GM21576 (cell line): Measurements from ENCODE around the gene ADCYAP1.
A peak's percentile ranks its signal among the peaks of the same experiment; 100 is the strongest.
"Not testable (repeated sequence)": the region's sequence is repeated elsewhere in the genome, so short reads cannot be mapped to it uniquely, and the experiment has no call there.

Experiments used
- ATAC-seq: cut with Tn5 transposase; IDR thresholded peaks from one replicate; pipeline ENCODE4 v1.9.1; 2021; ENCODE audit warnings: mild to moderate bottlenecking, moderate library complexity; ENCODE audit not compliant: unreplicated experiment

ADCYAP1 gene

GRCh38 chr18:904218-905090 lies at the start of gene ADCYAP1:
Gene ADCYAP1 (plus strand): TSS chr18:904871. CDS start chr18:905387, 516 bp downstream.
- ATAC-seq, result no peak

DNA sequence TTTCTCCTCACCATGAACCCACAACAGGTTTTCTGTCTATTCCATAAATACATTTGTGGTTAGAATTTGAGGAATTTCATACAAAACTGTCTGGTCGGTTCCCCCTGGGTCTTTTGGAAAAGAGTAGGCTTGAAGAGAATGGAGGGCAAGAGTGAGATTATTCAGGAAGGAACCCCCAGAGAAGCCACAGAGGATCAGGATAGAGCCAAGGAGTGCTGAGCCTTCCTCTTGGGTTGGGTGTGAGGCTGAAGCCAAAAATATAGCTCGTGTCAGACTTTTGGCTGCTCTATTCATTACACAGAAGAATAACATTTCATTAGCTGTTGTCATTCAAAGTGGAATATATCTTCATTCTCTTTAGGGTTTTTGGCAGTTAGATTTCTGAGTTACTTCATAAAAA lies 46.7 kb upstream of the ADCYAP1 start:
- no peak for ATAC-seq

- peak; percentile 87 for ATAC-seq
Observed at GRCh38 chr18:864872-865273, 39.8 kb upstream of the ADCYAP1 start.

- ATAC-seq, result no peak
Observed at GRCh38 chr18:867257-867656, 37.4 kb upstream of the ADCYAP1 start.

- ATAC-seq, result not testable (repeated sequence)
Observed at GRCh38 chr18:873426-873825, 31.2 kb upstream of the ADCYAP1 start.

GRCh38 chr18:875912-876311 lies 28.8 kb upstream of the ADCYAP1 start:
- ATAC-seq, result no peak

GRCh38 chr18:877238-877637 lies 27.4 kb upstream of the ADCYAP1 start:
- no peak for ATAC-seq

GRCh38 chr18:886076-886475 lies 18.6 kb upstream of the ADCYAP1 start:
- ATAC-seq, result no peak

- no peak for ATAC-seq
Observed at GRCh38 chr18:887716-888115, 17.0 kb upstream of the ADCYAP1 start.

DNA sequence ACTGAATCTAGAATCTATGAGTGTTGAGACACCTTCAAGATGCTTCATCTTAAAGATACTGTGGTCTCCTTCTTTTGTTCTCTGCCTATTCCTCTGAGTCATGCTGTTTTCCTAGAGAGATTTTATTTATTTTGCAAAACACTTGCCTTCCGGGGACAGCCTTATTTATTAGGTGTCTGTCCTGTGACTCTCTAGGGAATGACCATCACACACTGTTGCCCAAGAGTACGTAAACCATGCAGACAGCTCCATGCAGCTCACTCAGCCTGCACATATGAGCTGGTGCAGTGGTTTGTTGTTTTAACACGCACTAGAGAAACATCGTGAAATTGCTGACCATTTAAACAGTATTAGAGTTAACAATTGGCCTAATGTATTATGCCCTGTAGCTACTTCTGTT lies 12.4 kb upstream of the ADCYAP1 start:
- ATAC-seq, result no peak

- no peak for ATAC-seq
Observed at GRCh38 chr18:896315-896714, 8.4 kb upstream of the ADCYAP1 start.

GRCh38 chr18:901761-902160 lies 2.9 kb upstream of the ADCYAP1 start:
- ATAC-seq, result no peak

DNA sequence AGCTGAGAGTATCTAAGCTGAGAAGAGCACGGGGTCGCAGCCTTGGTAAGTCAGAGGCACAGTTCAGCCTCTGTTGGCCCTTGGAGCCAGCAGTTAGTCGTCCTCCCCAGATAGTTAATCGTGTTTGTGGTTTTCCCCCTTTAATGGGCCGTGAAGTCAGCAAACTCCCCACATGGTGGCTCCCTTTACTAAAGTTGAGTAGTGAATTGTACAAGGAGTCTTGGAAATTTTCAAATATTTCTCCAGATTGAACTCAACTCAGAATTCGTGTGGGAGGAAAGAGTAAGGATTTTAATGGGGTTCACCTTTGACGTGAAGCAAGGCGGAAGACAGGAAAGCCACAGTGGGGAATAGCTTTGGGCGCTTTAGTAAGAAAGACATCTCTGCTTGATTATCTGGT lies 2.4 kb upstream of the ADCYAP1 start:
- no peak for ATAC-seq

DNA sequence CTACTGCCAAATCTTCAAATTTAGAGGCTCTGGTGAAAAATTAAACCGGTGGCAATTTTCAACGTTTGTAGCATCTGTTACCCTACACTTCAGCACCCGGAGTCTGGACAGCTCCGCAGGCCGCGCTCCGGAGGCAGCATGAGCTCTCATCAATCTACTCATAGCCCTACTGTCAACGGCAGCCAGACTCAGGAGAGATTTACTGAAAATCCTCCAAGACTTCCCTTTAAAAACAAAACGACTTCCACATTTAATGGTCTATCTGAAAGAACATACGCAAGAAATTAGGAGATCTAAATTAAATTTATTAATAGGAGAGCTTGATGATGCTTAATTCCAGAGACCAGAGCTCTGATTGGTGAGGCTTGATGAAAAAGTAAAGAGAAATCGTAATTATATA lies 970 bp upstream of the ADCYAP1 start:
- ATAC-seq, result no peak

- ATAC-seq, result no peak
Observed at GRCh38 chr18:905307-905947, 756 bp downstream of the ADCYAP1 start.

DNA sequence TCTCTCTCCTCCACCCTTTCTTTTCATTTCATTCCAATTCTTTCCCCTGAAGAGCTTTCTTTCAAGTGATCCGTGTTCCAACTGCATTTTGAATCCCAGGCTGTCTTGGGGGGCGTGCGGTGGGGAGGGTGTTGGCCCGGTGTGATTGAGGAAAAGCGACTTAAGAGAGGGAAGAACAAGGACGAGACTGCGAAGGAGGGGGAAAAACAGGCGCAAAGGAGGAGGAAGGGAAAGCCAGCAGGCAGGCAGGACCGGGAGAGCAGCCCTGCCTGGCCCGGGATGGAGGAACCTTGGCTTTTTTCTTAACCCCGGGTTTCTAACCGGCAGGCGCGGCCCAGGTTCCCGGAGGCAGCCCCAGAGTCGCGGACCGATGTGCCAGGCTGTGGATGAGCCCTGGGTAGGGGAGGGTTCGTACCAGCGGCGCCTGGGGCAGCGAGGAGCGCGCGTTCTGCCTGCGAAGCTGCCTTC lies 1.3 kb downstream of the ADCYAP1 start:
- no peak for ATAC-seq

DNA sequence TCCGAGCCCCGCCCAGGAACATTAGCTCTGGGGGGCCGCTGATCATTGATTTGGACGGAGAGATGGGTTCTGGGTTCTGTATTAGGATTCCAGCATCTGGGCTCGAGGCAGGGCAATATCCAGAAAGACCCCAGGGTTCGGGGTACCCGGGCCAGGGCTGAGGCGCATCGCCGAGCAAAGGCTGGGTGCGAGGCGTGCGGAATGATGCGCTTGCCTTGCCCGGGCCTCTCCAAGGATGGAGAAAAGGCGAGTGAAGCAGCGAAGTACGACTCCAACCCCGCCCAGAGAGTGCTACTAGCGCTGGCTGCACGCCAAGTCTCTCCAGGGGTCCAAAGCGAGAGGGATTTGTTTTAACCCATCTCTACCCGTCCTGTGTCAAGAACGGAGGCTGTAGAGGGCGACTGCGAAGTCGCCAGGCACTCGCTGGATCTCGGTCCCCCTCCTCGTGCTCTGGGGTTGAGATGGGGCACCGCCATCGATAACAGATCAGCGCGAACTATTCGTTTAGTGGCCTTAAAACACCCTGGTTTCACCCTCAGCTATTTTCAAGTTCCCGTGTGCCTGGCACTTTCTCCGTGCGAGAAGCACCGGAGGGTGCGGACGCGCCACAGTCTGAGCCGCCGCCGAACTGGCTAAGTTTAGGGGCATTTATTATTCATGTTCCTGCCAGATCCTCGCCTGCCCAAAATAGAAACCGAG lies 1.9 kb downstream of the ADCYAP1 start:
- ATAC-seq, result no peak

DNA sequence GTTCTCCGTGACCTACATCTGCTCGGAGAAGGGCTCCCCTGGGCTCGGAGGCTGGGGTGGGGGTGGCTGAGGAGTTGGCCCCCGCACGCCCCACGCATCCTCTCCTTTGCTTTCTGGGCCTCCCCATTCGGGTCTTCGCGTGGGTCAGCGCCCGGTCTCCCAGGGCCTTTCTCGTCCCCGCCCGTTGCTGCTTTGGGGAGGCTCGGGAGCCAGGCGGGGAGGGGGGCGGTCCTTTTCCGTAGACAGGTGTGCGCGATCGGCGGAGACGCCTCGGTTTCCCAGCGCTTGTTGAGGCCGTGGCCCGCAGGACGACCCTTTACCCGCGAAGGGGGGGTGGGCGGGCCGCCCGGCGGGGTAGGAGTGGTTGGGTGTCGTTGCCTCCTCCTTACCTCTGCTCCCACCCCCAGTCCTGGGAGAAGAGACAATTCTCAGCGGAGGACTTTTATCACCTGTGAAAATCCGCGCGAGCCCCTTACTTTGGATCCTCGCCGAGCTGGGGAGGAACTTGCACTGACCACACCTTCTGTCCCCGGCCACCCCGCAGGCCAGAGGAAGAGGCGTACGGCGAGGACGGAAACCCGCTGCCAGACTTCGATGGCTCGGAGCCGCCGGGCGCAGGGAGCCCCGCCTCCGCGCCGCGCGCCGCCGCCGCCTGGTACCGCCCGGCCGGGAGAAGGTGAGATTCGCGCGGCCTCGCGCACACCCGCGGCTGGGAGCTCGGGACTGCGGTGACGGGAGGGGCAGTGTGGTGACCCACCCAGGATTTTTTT lies 2.6 kb downstream of the ADCYAP1 start:
- no peak for ATAC-seq

- no peak for ATAC-seq
Observed at GRCh38 chr18:907885-908757, 3.5 kb downstream of the ADCYAP1 start.
